ENCODE measurements around the gene FBXW12. TPM values are rescaled to one million over a fixed set of nuclear protein-coding genes. Genes with fewer than 3 reads are reported as not detected.

Gene FBXW12
- total RNA-seq, 1 experiment from 2014 or later, result 0.74 TPM

- Histone ChIP-seq H3K9ac (ENCODE audit: extremely low read depth, insufficient read length, low read length) (no peak overlapping the region), H3K79me1 (ENCODE audit: insufficient read depth, low read depth, low read length, poor library complexity, severe bottlenecking) (no peaks in the 10 kb centered on the region), H2BK12ac (ENCODE audit: insufficient read length, low read depth, low read length) (no peak overlapping the region), H2AK5ac (ENCODE audit: insufficient read length, low read length) (no peak overlapping the region), H3K9me3 (ENCODE audit: control insufficient read depth, low read depth, low read length) (no peaks in the 10 kb centered on the region), H2BK120ac (ENCODE audit: low read depth, low read length, poor library complexity, severe bottlenecking) (no peak overlapping the region), H3K4me2 (ENCODE audit: insufficient read depth, insufficient read length, low read length) (no peak overlapping the region), H3K18ac (ENCODE audit: insufficient read length, low read depth, low read length) (no peak overlapping the region), H4K5ac (ENCODE audit: insufficient read length, low read depth, low read length) (no peak overlapping the region), H2BK5ac (ENCODE audit: insufficient read length, low read length) (no peak overlapping the region), H3K27ac (ENCODE audit: insufficient read length, low read depth, low read length) (no peak overlapping the region), H2AFZ (ENCODE audit: low read length) (no peak overlapping the region), H3K14ac (ENCODE audit: insufficient read depth, low read length) (no peak overlapping the region), H3K56ac (ENCODE audit: insufficient read length, low read depth, low read length) (no peak overlapping the region), H2BK20ac (ENCODE audit: low read depth, low read length, poor library complexity, severe bottlenecking) (no peak overlapping the region), H4K91ac (ENCODE audit: insufficient read length, low read depth, low read length) (no peak overlapping the region), H3K23ac (ENCODE audit: insufficient read length, low read depth, low read length) (no peak overlapping the region), H3K4me1 (ENCODE audit: insufficient read depth, low read length) (no peaks in the 10 kb centered on the region), H3K23me2 (ENCODE audit: insufficient read length, low read depth, low read length, poor library complexity, severe bottlenecking) (no peaks in the 10 kb centered on the region), H4K8ac (replicated peaks; ENCODE audit: insufficient read length, low read depth, low read length) (no peak overlapping the region), H2BK15ac (ENCODE audit: low read depth, low read length) (no peak overlapping the region), H3K79me2 (ENCODE audit: insufficient read depth, low read length) (peaks cover 5% of the 10 kb centered on the region; the same call in 1 of the 2 replicates), H3K27me3 (ENCODE audit: insufficient read depth, low read length) (no peaks in the 10 kb centered on the region), H4K20me1 (ENCODE audit: control insufficient read depth, insufficient read depth, insufficient read length) (no peaks in the 10 kb centered on the region), H3T11ph (ENCODE audit: low read length) (no peak overlapping the region), H3K4ac (ENCODE audit: low read depth, low read length) (no peak overlapping the region)
- TF ChIP-seq CTCF (conservative IDR thresholded peaks at IDR 0.05), result no peak
- WGBS (ENCODE audit: extremely low coverage, insufficient read length, low lambda C conversion rate), result no CpG with 5 or more reads among the region's 14 CpGs
- Mint-ChIP-seq H3K27me3 (ENCODE audit: low read depth) (no peaks in the 10 kb centered on the region), H3K4me3 (no peak overlapping the region), H3K36me3 (ENCODE audit: insufficient read depth in 1 of 3, low read depth in 3 of 3) (peaks cover 34 to 75% (median 71%) of the 10 kb centered on the region in 3 experiments), H3K4me1 (peaks cover 9% of the 10 kb centered on the region in 2 experiments), H3K9me3 (no peaks in the 10 kb centered on the region), H3K27ac (peak overlapping the region in 1 of 3 experiments; percentile 49; a peak in 2 of 7 replicates)
- no peak for DNase-seq
Measured at GRCh38 chr3:48420561-48420960, 48.5 kb downstream of the FBXW12 start.
